ENCODE measurements around the gene USP35.

USP35 gene

DNA sequence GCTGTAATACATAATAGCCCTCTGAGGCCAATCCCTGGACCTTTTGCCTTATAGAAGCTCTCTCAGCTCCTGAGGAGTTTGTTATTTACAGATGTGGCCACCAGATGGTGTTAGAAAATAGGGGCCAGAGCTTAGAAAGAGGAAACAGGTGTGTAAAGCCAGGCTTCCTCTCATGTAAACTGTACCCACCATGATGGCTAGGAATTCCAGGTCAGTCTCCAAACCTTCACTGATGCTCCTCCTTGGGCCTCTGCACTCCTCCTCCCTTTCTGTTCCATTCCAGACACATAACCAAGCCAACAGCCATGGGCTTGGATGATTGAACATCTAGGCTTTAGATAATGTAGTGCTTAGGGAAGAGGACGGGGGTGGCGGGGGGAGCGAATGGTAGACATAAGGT, 39.7 kb downstream of the USP35 start:
- no peaks in the 10 kb centered on the region for H3K27me3 ChIP-seq (replicated peaks; ENCODE audit: insufficient read depth, low read length)
- no peaks in the 10 kb centered on the region for H3K9me3 ChIP-seq (replicated peaks; ENCODE audit: insufficient read depth, low read length)
- TF ChIP-seq EZH2 (optimal IDR thresholded peaks at IDR 0.05; ENCODE audit: low read depth, low read length) (no peak), EZH2phosphoT487 (IDR thresholded peaks at IDR 0.05; ENCODE audit: low read length) (no peak)
- TF ChIP-seq, protein P1, sequence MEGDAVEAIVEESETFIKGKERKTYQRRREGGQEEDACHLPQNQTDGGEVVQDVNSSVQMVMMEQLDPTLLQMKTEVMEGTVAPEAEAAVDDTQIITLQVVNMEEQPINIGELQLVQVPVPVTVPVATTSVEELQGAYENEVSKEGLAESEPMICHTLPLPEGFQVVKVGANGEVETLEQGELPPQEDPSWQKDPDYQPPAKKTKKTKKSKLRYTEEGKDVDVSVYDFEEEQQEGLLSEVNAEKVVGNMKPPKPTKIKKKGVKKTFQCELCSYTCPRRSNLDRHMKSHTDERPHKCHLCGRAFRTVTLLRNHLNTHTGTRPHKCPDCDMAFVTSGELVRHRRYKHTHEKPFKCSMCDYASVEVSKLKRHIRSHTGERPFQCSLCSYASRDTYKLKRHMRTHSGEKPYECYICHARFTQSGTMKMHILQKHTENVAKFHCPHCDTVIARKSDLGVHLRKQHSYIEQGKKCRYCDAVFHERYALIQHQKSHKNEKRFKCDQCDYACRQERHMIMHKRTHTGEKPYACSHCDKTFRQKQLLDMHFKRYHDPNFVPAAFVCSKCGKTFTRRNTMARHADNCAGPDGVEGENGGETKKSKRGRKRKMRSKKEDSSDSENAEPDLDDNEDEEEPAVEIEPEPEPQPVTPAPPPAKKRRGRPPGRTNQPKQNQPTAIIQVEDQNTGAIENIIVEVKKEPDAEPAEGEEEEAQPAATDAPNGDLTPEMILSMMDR (IDR thresholded peaks at IDR 0.05; ENCODE audit: low read length): peak; percentile 69
- H2AFZ ChIP-seq (ENCODE audit: low read length): no peak overlapping the region
- DNase-seq: peak; percentile 74
- no peaks in the 10 kb centered on the region for H3K9me2 ChIP-seq (replicated peaks; ENCODE audit: insufficient read depth, low read length)
- peaks cover 7% of the 10 kb centered on the region; the same call in 1 of the 2 replicates for H3F3A ChIP-seq (ENCODE audit: insufficient read depth, low read length)
- H3K27ac ChIP-seq (ENCODE audit: low read length): no peak overlapping the region
- no peaks in the 10 kb centered on the region for H3K36me3 ChIP-seq (replicated peaks; ENCODE audit: insufficient read depth, low read length)
- no peaks in the 10 kb centered on the region for H4K20me1 ChIP-seq (ENCODE audit: insufficient read depth, low read length)
- H3K4me3 ChIP-seq (ENCODE audit: low read length): no peak overlapping the region
- H3K79me2 ChIP-seq (ENCODE audit: low read length): no peaks in the 10 kb centered on the region
- no peak overlapping the region for H3K9ac ChIP-seq (ENCODE audit: low read length)
- no peak overlapping the region for H3K4me2 ChIP-seq (ENCODE audit: low read depth, low read length)
- peaks cover 30% of the 10 kb centered on the region for H3K4me1 ChIP-seq (ENCODE audit: low read length)

GRCh38 chr11:78229106-78229505, 40.4 kb downstream of the USP35 start:
- Histone ChIP-seq H2AFZ (ENCODE audit: low read length) (no peak overlapping the region), H3K27me3 (replicated peaks; ENCODE audit: insufficient read depth, low read length) (no peaks in the 10 kb centered on the region), H3K9me3 (replicated peaks; ENCODE audit: insufficient read depth, low read length) (no peaks in the 10 kb centered on the region), H3K4me2 (ENCODE audit: low read depth, low read length) (no peak overlapping the region), H3F3A (ENCODE audit: insufficient read depth, low read length) (peaks cover 7% of the 10 kb centered on the region; the same call in 1 of the 2 replicates), H3K9me2 (replicated peaks; ENCODE audit: insufficient read depth, low read length) (no peaks in the 10 kb centered on the region), H3K4me3 (ENCODE audit: low read length) (no peak overlapping the region), H3K79me2 (ENCODE audit: low read length) (no peaks in the 10 kb centered on the region), H3K36me3 (replicated peaks; ENCODE audit: insufficient read depth, low read length) (no peaks in the 10 kb centered on the region), H3K4me1 (ENCODE audit: low read length) (peaks cover 30% of the 10 kb centered on the region), H3K27ac (ENCODE audit: low read length) (no peak overlapping the region), H4K20me1 (ENCODE audit: insufficient read depth, low read length) (no peaks in the 10 kb centered on the region), H3K9ac (ENCODE audit: low read length) (no peak overlapping the region)
- TF ChIP-seq, protein P1 (IDR thresholded peaks at IDR 0.05; ENCODE audit: low read length): no peak
- TF ChIP-seq EZH2 (optimal IDR thresholded peaks at IDR 0.05; ENCODE audit: low read depth, low read length) (no peak), EZH2phosphoT487 (IDR thresholded peaks at IDR 0.05; ENCODE audit: low read length) (no peak)
- no peak for DNase-seq

DNA sequence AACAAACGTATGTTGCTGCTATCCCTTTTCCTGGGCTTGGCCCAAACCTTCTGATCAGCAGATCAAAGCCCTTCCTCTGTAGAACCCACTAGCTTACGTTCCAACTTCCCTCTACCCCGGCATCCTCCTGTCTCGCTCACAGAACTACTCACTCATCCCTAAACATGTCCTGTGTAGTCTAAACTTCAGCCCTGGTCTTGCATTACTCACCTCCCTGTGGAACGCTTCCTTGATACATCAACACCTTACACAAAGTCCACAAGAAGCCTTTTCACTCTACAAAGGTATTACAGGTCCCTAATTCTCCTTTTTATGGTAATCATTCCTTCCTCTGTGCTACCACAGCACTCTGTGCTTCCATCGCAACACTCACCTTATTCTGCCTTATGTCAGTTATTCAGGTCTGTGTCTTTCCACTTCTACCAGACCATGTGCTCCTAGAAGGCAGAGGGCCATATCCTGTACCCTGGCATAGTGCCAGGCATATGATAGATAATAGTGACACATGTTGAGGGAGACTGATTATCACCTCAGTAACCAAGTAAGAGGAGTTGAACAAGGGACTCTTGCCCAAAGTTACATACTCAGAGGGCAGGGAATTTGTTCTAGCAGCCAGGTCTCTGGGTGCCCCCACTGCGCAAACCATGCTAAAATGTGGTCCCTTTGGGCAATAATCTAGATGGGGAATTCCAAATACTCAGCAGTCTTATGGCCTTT, 41.6 kb downstream of the USP35 start:
- Histone ChIP-seq H3K4me2 (ENCODE audit: low read depth, low read length) (no peak overlapping the region), H3K27ac (ENCODE audit: low read length) (no peak overlapping the region), H3F3A (ENCODE audit: insufficient read depth, low read length) (peaks cover 7% of the 10 kb centered on the region; the same call in 1 of the 2 replicates)

More for the DNA sequence above, 41.6 kb downstream of the USP35 start:
- Histone ChIP-seq H2AFZ (ENCODE audit: low read length) (no peak overlapping the region), H3K4me3 (ENCODE audit: low read length) (no peak overlapping the region), H3K36me3 (replicated peaks; ENCODE audit: insufficient read depth, low read length) (no peaks in the 10 kb centered on the region), H3K79me2 (ENCODE audit: low read length) (no peaks in the 10 kb centered on the region), H3K9me3 (replicated peaks; ENCODE audit: insufficient read depth, low read length) (no peaks in the 10 kb centered on the region), H3K9me2 (replicated peaks; ENCODE audit: insufficient read depth, low read length) (no peaks in the 10 kb centered on the region), H3K9ac (ENCODE audit: low read length) (no peak overlapping the region), H4K20me1 (ENCODE audit: insufficient read depth, low read length) (no peaks in the 10 kb centered on the region), H3K4me1 (ENCODE audit: low read length) (peaks cover 30% of the 10 kb centered on the region), H3K27me3 (replicated peaks; ENCODE audit: insufficient read depth, low read length) (no peaks in the 10 kb centered on the region)
- DNase-seq: no peak
- no peak for TF ChIP-seq EZH2phosphoT487 (IDR thresholded peaks at IDR 0.05; ENCODE audit: low read length)
- no peak for TF ChIP-seq EZH2 (optimal IDR thresholded peaks at IDR 0.05; ENCODE audit: low read depth, low read length)
- TF ChIP-seq, protein P1 (IDR thresholded peaks at IDR 0.05; ENCODE audit: low read length): no peak
